HepG2 (cell line): ENCODE data around the gene PROC. TPM values are rescaled to one million over a fixed set of nuclear protein-coding genes. Genes with fewer than 3 reads are reported as not detected.
A peak's percentile ranks its signal among the peaks of the same experiment; 100 is the strongest.
"Not testable (repeated sequence)": the region's sequence is repeated elsewhere in the genome, so short reads cannot be mapped to it uniquely, and the experiment has no call there.

Experiments
- ATAC-seq: fragments of 200-7000 bp; cut with Tn5 transposase; 3 replicates; pipeline ENCODE4 v1.9.1; 2020; ENCODE audit warnings: mild to moderate bottlenecking, moderate library complexity
- BruUV-seq: library from RNA; stranded (reverse); fragments of 400-500 nt; replicated peaks from 2 replicates; lab custom pipeline; 2021; lab: Mats Ljungman, UMichigan
- CTCF ChIA-PET: fragments of 300-600 bp; formaldehyde crosslinking; extraction: SDS; loops from one replicate; lab custom pipeline; 2021; ENCODE audit warnings: low total read pairs, inconsistent platforms, low intra/inter-chr PET ratio; lab: Yijun Ruan, JAX
- POLR2A ChIA-PET: fragments of 350-600 bp; sonication (Branson Sonifier 250); formaldehyde crosslinking; loops from one replicate; lab custom pipeline; 2020; ENCODE audit warnings: antibody characterized with exemption, inconsistent platforms; lab: Yijun Ruan, JAX
- DNase-seq: peaks from one replicate; pipeline ENCODE4 v3.0.0-alpha.2; 2015; ENCODE audit warnings: low spot score
- FAIRE-seq: peaks from 3 replicates; lab custom pipeline; 2011; peaks lifted over from hg19 to GRCh38; lab: Jason Lieb, UNC
- H2AFZ ChIP-seq: one replicate; pipeline ENCODE4 v1.6.1; 2011; ENCODE audit warnings: low read length, inconsistent platforms
- H3K27ac ChIP-seq: fragments of 300-600 bp; 3 replicates; pipeline ENCODE4 v1.8.0; 2011; ENCODE audit warnings: mixed run types, mild to moderate bottlenecking, mixed read lengths, low read length, inconsistent platforms; ENCODE audit not compliant: insufficient read depth; ENCODE audit errors: extremely low read length
- H3K27me3 ChIP-seq, 2 experiments: fragments of 200-600 bp in 1 of 2; 2 replicates in 1 of 2; 3 replicates in 1 of 2; pipeline versions ENCODE4 v1.6.0 to v1.8.0; 2011; ENCODE audit warnings: low read length in 2 of 2, mild to moderate bottlenecking in 2 of 2, moderate library complexity in 2 of 2, inconsistent platforms in 1 of 2; ENCODE audit not compliant: insufficient read depth in 2 of 2, control insufficient read depth in 1 of 2
- H3K36me3 ChIP-seq, 2 experiments: fragments of 200-600 bp in 1 of 2; replicated peaks in 1 of 2; 2 replicates in 1 of 2; 3 replicates in 1 of 2; pipeline versions ENCODE4 v1.5.1 to v1.8.0; 2011; ENCODE audit warnings: low read length in 2 of 2, inconsistent platforms in 1 of 2; ENCODE audit not compliant: insufficient read depth in 2 of 2, control insufficient read depth in 1 of 2
- H3K4me1 ChIP-seq: 2 replicates; pipeline ENCODE4 v1.5.1; 2012; ENCODE audit warnings: low read length, inconsistent platforms; ENCODE audit not compliant: insufficient read depth
- H3K4me2 ChIP-seq: 2 replicates; pipeline ENCODE4 v1.6.0; 2011; ENCODE audit warnings: low read depth, low read length, inconsistent platforms
- H3K4me3 ChIP-seq, 3 experiments: fragments of 200-600 bp in 1 of 3; sonication (generic), shearing (Covaris generic) in 1 of 3; replicated peaks in 1 of 3; 2 replicates each; pipeline ENCODE4 v1.5.1; 2011 to 2016; ENCODE audit warnings: low read length in 3 of 3, inconsistent platforms in 2 of 3, low read depth in 2 of 3, mild to moderate bottlenecking in 2 of 3, control low read depth in 1 of 3, mixed read lengths in 1 of 3; ENCODE audit not compliant: insufficient read depth in 1 of 3
- H3K79me2 ChIP-seq: one replicate; pipeline ENCODE4 v1.6.1; 2011; ENCODE audit warnings: low read length, inconsistent platforms; ENCODE audit not compliant: insufficient read depth
- H3K9ac ChIP-seq: 2 replicates; pipeline ENCODE4 v1.6.0; 2011; ENCODE audit warnings: mild to moderate bottlenecking, low read depth, low read length, inconsistent platforms; ENCODE audit not compliant: insufficient read depth
- H3K9me3 ChIP-seq: 2 replicates; pipeline ENCODE4 v1.5.1; 2012; ENCODE audit warnings: mild to moderate bottlenecking, low read length
- H4K20me1 ChIP-seq: 2 replicates; pipeline ENCODE4 v1.6.0; 2011; ENCODE audit warnings: inconsistent platforms, mild to moderate bottlenecking, low read length, moderate library complexity; ENCODE audit not compliant: insufficient read depth
- HMG20A ChIP-seq: IDR thresholded peaks from 2 replicates; pipeline ENCODE4 v1.6.1; 2016; ENCODE audit warnings: borderline replicate concordance
- MAFF ChIP-seq: IDR thresholded peaks from 2 replicates; pipeline ENCODE4 v1.6.1; 2011; ENCODE audit warnings: low read depth, low read length, improper control_type of control experiment
- MXD4 ChIP-seq: IDR thresholded peaks from 2 replicates; pipeline ENCODE4 v1.6.1; 2016; ENCODE audit warnings: mild to moderate bottlenecking, missing biosample characterization, missing genetic modification reagents
- SP140L ChIP-seq: sonication (generic); formaldehyde crosslinking; IDR thresholded peaks from 2 replicates; pipeline ENCODE4 v1.4.0; 2020; ENCODE audit warnings: missing genetic modification reagents, borderline replicate concordance
- SPEN ChIP-seq: sonication (generic); formaldehyde crosslinking; IDR thresholded peaks from 2 replicates; pipeline ENCODE4 v1.5.1; 2020; ENCODE audit warnings: low read depth, mild to moderate bottlenecking, missing genetic modification reagents
- ZC3H4 ChIP-seq: sonication (generic); formaldehyde crosslinking; IDR thresholded peaks from 2 replicates; pipeline ENCODE4 v1.4.0; 2020; ENCODE audit warnings: missing genetic modification reagents, borderline replicate concordance
- ZNF33A ChIP-seq: sonication (generic); formaldehyde crosslinking; IDR thresholded peaks from 2 replicates; pipeline ENCODE4 v1.5.1; 2020; ENCODE audit warnings: missing genetic modification reagents, mild to moderate bottlenecking, moderate library complexity, borderline replicate concordance
- ZNF451 ChIP-seq: sonication (generic); formaldehyde crosslinking; IDR thresholded peaks from 2 replicates; pipeline ENCODE4 v1.5.0; 2020; ENCODE audit warnings: mild to moderate bottlenecking, missing genetic modification reagents
- ZSCAN21 ChIP-seq: sonication (generic); formaldehyde crosslinking; IDR thresholded peaks from 2 replicates; pipeline ENCODE4 v1.8.0; 2022; ENCODE audit warnings: mild to moderate bottlenecking, missing genetic modification reagents, moderate library complexity, borderline replicate concordance
- WGBS: methylation state at CpG from one replicate; pipeline ENCODE4 v1.1.6; 2017; ENCODE audit warnings: low lambda C conversion rate; 5-methylcytosine and 5-hydroxymethylcytosine counted together
- in situ Hi-C: cut with HindIII; loops from 2 replicates; pipeline ENCODE4 v1.10.0; 2017; ENCODE audit warnings: low pct_unique_long_range_greater_than_20kb; ENCODE audit not compliant: extremely low pct_ligation_motif_present
- intact Hi-C: fragments of 100-400 bp; cut with micrococcal nuclease; formaldehyde crosslinking; loops from one replicate; pipeline ENCODE4 v1.10.0; 2022; ENCODE audit not compliant: unreplicated experiment
- polyA plus RNA-seq, 8 experiments: library from polyadenylated mRNA; depleted of rRNA in 3 of 8; stranded (reverse) in 7 of 8; unstranded in 1 of 8; fragments of >200 nt; fragmentation: Illumina TruSeq in 4 of 8; extraction: Trizol in 4 of 8; gene quantifications; 2 replicates each; pipeline versions ENCODE4 v1.2.1 to v1.2.3, GENCODE V29; 2011 to 2016; ENCODE audit warnings: low read depth in 4 of 8, missing spikeins in 1 of 8, mixed read lengths in 1 of 8; ENCODE audit not compliant: insufficient read depth in 1 of 8
- total RNA-seq, 5 experiments: library from RNA; depleted of rRNA; stranded (reverse); fragments of >200 nt; fragmentation: Illumina TruSeq; extraction: Trizol; gene quantifications; 2 replicates each; pipeline ENCODE4 v1.2.3, GENCODE V29; 2016; ENCODE audit warnings: low read depth in 1 of 5
- TF ChIP-seq, protein P1 (sequence below): sonication (generic); formaldehyde crosslinking; IDR thresholded peaks from 2 replicates; pipeline ENCODE4 v1.8.1; 2022; ENCODE audit warnings: low read depth, mild to moderate bottlenecking, missing genetic modification reagents
- TF ChIP-seq, protein P2 (sequence below): sonication (generic); formaldehyde crosslinking; IDR thresholded peaks from 2 replicates; pipeline ENCODE4 v1.4.0; 2020; ENCODE audit warnings: mild to moderate bottlenecking, missing genetic modification reagents
- TF ChIP-seq, protein P3 (sequence below): IDR thresholded peaks from 2 replicates; pipeline ENCODE4 v1.6.1; 2016; ENCODE audit warnings: mild to moderate bottlenecking, missing biosample characterization, missing genetic modification reagents

Gene PROC
- total and polyA plus RNA-seq, 2 of the 13 experiments (the other 11 are each of a cell fraction or from before 2014, with no cell fraction given), result 134 to 185 TPM

DNA sequence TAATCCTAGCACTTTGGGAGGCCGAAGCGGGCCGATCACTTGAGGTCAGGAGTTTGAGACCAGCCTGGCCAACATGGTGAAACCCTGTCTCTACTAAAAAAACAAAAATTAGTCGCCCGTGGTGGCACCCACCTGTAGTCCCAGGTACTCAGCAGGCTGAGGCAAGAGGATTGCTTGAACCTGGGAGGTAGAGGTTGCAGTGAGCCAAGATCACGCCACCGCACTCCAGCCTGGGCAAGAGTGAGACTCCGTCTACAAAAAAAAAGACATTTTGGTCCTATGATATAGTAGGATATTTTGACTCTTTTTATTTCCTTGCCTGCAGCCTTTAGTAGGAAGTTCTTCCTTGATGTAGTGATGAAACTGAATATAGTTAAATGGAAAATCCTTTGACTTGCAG lies 8.5 kb upstream of the PROC start:
- BruUV-seq, H3K9ac ChIP-seq, H3K4me3 ChIP-seq, H3K4me2 ChIP-seq, H3K79me2 ChIP-seq, H2AFZ ChIP-seq, H3K9me3 ChIP-seq, FAIRE-seq, in situ Hi-C loops, CTCF ChIA-PET, DNase-seq, H3K36me3 ChIP-seq, ATAC-seq, H3K27me3 ChIP-seq, H4K20me1 ChIP-seq: not testable (repeated sequence)
- Histone ChIP-seq H3K4me1 (peaks cover 78% of the 10 kb centered on the region), H3K27ac (peak overlapping the region; percentile 64)
- POLR2A ChIA-PET, result interaction anchor here (1.6 kb wide), 1 partner anchor 23 kb away, joined by 4 read pairs; no protein-coding TSS in a partner anchor
- WGBS, result 97% methylated on average over 8 of the region's 8 CpGs
- intact Hi-C loops, result loop anchor here (2.0 kb wide), 1 partner anchor 23 kb away; the partner anchor contains the start of gene MAP3K2

DNA sequence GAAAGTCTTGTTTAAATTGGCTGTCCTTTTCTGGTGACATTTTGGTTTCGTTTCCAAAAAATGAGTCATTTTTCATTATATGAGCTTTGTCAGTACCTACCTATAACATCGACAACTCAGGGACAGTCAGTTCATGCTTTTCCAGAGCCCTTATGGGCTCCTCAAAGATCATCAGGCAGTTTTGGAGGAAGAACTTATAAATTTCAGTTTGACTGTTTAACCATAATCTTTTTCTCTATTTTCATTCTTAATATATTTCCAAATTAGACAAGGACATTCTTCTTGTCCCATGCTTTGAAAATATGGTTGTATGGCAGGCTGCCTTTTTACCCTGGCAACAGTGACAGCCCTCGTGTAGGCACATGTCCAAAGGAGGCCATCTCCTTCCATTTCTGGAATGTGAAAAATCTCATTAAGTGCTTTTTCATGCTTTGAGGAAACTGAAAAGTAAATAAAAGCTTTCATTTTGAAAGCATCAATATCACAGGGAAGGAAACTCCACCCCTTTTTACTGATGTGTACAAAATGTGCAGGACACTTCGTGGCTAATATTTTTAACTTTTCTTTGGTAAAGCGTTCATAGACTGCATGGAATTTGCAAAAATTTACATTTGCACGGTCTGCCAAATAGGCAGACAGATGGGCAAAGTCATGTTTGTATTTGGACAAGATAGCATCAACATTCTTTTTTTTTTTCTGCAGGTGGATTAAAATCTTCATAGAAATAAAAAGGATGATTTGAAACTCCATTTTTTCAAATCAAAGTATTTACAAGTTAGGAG lies 7.2 kb upstream of the PROC start:
- Histone ChIP-seq H3K27ac (peak overlapping the region; percentile 64), H3K4me1 (peaks cover 82% of the 10 kb centered on the region), H3K4me3 (no peak overlapping the region; a peak in 1 of 6 replicates), H2AFZ (peak overlapping the region; percentile 21), H4K20me1 (no peaks in the 10 kb centered on the region), H3K27me3 (no peaks in the 10 kb centered on the region), H3K79me2 (no peaks in the 10 kb centered on the region), H3K36me3 (no peaks in the 10 kb centered on the region), H3K9me3 (0 out of 2 replicates have a peak, but pooled peaks cover 5% of the 10 kb centered on the region), H3K4me2 (peak overlapping the region; percentile 42), H3K9ac (peak overlapping the region; percentile 33; the same call in 1 of the 2 replicates)
- ChIA-PET POLR2A (interaction anchor here (0.6 to 2.1 kb wide), 7 partner anchors 8 to 44 kb away, joined by 3 to 7 read pairs (median 5); no protein-coding TSS in a partner anchor), CTCF (no interaction called here)
- ATAC-seq, result no peak
- BruUV-seq, result no TSS peak
- WGBS, result 22% methylated on average over 6 of the region's 6 CpGs
- in situ Hi-C loops (no loop called here), intact Hi-C loops (no loop called here)
- FAIRE-seq, result peak; percentile 58
- DNase-seq, result peak; percentile 92
- TF ChIP-seq HMG20A (CRISPR knock-in tag) (peak; percentile 33; the same call in 1 of the 2 replicates), ZC3H4 (CRISPR knock-in tag) (no peak), ZNF451 (no peak), ZSCAN21 (CRISPR knock-in tag) (no peak), MAFF (no peak), ZNF33A (CRISPR knock-in tag) (no peak), SP140L (CRISPR knock-in tag) (no peak), SPEN (CRISPR knock-in tag) (no peak), MXD4 (CRISPR knock-in tag) (no peak)
- TF ChIP-seq, protein P1, sequence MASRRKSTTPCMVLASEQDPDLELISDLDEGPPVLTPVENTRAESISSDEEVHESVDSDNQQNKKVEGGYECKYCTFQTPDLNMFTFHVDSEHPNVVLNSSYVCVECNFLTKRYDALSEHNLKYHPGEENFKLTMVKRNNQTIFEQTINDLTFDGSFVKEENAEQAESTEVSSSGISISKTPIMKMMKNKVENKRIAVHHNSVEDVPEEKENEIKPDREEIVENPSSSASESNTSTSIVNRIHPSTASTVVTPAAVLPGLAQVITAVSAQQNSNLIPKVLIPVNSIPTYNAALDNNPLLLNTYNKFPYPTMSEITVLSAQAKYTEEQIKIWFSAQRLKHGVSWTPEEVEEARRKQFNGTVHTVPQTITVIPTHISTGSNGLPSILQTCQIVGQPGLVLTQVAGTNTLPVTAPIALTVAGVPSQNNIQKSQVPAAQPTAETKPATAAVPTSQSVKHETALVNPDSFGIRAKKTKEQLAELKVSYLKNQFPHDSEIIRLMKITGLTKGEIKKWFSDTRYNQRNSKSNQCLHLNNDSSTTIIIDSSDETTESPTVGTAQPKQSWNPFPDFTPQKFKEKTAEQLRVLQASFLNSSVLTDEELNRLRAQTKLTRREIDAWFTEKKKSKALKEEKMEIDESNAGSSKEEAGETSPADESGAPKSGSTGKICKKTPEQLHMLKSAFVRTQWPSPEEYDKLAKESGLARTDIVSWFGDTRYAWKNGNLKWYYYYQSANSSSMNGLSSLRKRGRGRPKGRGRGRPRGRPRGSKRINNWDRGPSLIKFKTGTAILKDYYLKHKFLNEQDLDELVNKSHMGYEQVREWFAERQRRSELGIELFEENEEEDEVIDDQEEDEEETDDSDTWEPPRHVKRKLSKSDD, result no peak
- TF ChIP-seq, protein P2, sequence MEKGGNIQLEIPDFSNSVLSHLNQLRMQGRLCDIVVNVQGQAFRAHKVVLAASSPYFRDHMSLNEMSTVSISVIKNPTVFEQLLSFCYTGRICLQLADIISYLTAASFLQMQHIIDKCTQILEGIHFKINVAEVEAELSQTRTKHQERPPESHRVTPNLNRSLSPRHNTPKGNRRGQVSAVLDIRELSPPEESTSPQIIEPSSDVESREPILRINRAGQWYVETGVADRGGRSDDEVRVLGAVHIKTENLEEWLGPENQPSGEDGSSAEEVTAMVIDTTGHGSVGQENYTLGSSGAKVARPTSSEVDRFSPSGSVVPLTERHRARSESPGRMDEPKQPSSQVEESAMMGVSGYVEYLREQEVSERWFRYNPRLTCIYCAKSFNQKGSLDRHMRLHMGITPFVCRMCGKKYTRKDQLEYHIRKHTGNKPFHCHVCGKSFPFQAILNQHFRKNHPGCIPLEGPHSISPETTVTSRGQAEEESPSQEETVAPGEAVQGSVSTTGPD (CRISPR knock-in tag), result 0 out of 2 replicates have a peak, but pooled peaks have one; percentile 19
- TF ChIP-seq, protein P3, sequence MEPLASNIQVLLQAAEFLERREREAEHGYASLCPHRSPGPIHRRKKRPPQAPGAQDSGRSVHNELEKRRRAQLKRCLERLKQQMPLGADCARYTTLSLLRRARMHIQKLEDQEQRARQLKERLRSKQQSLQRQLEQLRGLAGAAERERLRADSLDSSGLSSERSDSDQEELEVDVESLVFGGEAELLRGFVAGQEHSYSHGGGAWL (CRISPR knock-in tag), result no peak
